ENCODE results near the gene MBOAT1.

Gene MBOAT1

GRCh38 chr6:20243288-20243687 lies 31.0 kb upstream of the MBOAT1 start:
- no peak for TF ChIP-seq SIN3A (IDR thresholded peaks at IDR 0.05; ENCODE audit: borderline replicate concordance, insufficient read depth, low read length)
- TF ChIP-seq POLR2AphosphoS5 (IDR thresholded peaks at IDR 0.05; ENCODE audit: low read depth, low read length) = no peak
- no peak for TF ChIP-seq FOXP2 (optimal IDR thresholded peaks at IDR 0.05; ENCODE audit: borderline replicate concordance, extremely low read depth, extremely low read length, insufficient read depth)
- TF ChIP-seq TAF1 (IDR thresholded peaks at IDR 0.05; ENCODE audit: borderline replicate concordance, insufficient read depth, low read length) = no peak
- TF ChIP-seq REST (IDR thresholded peaks at IDR 0.05; ENCODE audit: insufficient read depth in 1 of 2, low read depth in 2 of 2, low read length in 2 of 2) = no peak

- TF ChIP-seq REST (IDR thresholded peaks at IDR 0.05; ENCODE audit: insufficient read depth in 1 of 2, low read depth in 2 of 2, low read length in 2 of 2) (no peak), FOXP2 (optimal IDR thresholded peaks at IDR 0.05; ENCODE audit: borderline replicate concordance, extremely low read depth, extremely low read length, insufficient read depth) (no peak)
Observed at GRCh38 chr6:20242397-20242796, 30.1 kb upstream of the MBOAT1 start.

GRCh38 chr6:20241102-20241501 lies 28.8 kb upstream of the MBOAT1 start:
- TF ChIP-seq REST (IDR thresholded peaks at IDR 0.05; ENCODE audit: insufficient read depth in 1 of 2, low read depth in 2 of 2, low read length in 2 of 2) = no peak
- no peak for TF ChIP-seq TAF1 (IDR thresholded peaks at IDR 0.05; ENCODE audit: borderline replicate concordance, insufficient read depth, low read length)
- no peak for TF ChIP-seq SIN3A (IDR thresholded peaks at IDR 0.05; ENCODE audit: borderline replicate concordance, insufficient read depth, low read length)
- no peak for TF ChIP-seq FOXP2 (optimal IDR thresholded peaks at IDR 0.05; ENCODE audit: borderline replicate concordance, extremely low read depth, extremely low read length, insufficient read depth)
- TF ChIP-seq POLR2AphosphoS5 (IDR thresholded peaks at IDR 0.05; ENCODE audit: low read depth, low read length) = no peak

- TF ChIP-seq REST (IDR thresholded peaks at IDR 0.05; ENCODE audit: insufficient read depth in 1 of 2, low read depth in 2 of 2, low read length in 2 of 2) (no peak), TAF1 (IDR thresholded peaks at IDR 0.05; ENCODE audit: borderline replicate concordance, insufficient read depth, low read length) (no peak), SIN3A (IDR thresholded peaks at IDR 0.05; ENCODE audit: borderline replicate concordance, insufficient read depth, low read length) (no peak), FOXP2 (optimal IDR thresholded peaks at IDR 0.05; ENCODE audit: borderline replicate concordance, extremely low read depth, extremely low read length, insufficient read depth) (no peak), POLR2AphosphoS5 (IDR thresholded peaks at IDR 0.05; ENCODE audit: low read depth, low read length) (no peak)
Observed at GRCh38 chr6:20238688-20239587, 26.7 kb upstream of the MBOAT1 start.
